CD14-positive monocyte (primary cell): ENCODE results near the gene PPP1R3G. TPM values are rescaled to one million over a fixed set of nuclear protein-coding genes. Genes with fewer than 3 reads are reported as not detected.

ENCODE experiments used
- DNase-seq, 3 donors: peaks; one replicate each; pipeline ENCODE4 v3.0.0-alpha.2; 2011 to 2022
- H2AFZ ChIP-seq: 2 replicates; pipeline ENCODE4 v1.6.0; 2012; ENCODE audit warnings: mild to moderate bottlenecking, low read depth, low read length, inconsistent platforms; ENCODE audit not compliant: insufficient read depth, poor library complexity, severe bottlenecking
- H3K27ac ChIP-seq, 2 donors: 1 replicate in 1 of 2; 2 replicates in 1 of 2; pipeline ENCODE4 v1.5.1; 2012 to 2013; ENCODE audit warnings: low read length in 2 of 2, control low read depth in 1 of 2, inconsistent platforms in 1 of 2, low read depth in 1 of 2, mild to moderate bottlenecking in 1 of 2
- H3K27me3 ChIP-seq, 2 donors: one replicate each; pipeline versions ENCODE4 v1.6.0 to v1.6.1; 2011 to 2013; ENCODE audit warnings: low read length in 2 of 2; ENCODE audit not compliant: control insufficient read depth in 2 of 2, insufficient read depth in 2 of 2
- H3K36me3 ChIP-seq, 2 donors: replicated peaks in 1 of 2; 1 replicate in 1 of 2; 2 replicates in 1 of 2; pipeline versions ENCODE4 v1.5.1 to v1.6.1; 2012 to 2013; ENCODE audit warnings: low read length in 2 of 2, control low read depth in 1 of 2, inconsistent platforms in 1 of 2, mild to moderate bottlenecking in 1 of 2; ENCODE audit not compliant: insufficient read depth in 2 of 2, control insufficient read depth in 1 of 2
- H3K4me1 ChIP-seq, 2 donors: 1 replicate in 1 of 2; 2 replicates in 1 of 2; pipeline versions ENCODE4 v1.5.1 to v1.6.1; 2012 to 2013; ENCODE audit warnings: low read length in 2 of 2, control low read depth in 1 of 2, inconsistent platforms in 1 of 2, mild to moderate bottlenecking in 1 of 2, moderate library complexity in 1 of 2; ENCODE audit not compliant: insufficient read depth in 2 of 2, control insufficient read depth in 1 of 2
- H3K4me2 ChIP-seq: replicated peaks from 2 replicates; pipeline ENCODE3; 2012; ENCODE audit warnings: low read length, moderate library complexity, mild to moderate bottlenecking; ENCODE audit not compliant: poor library complexity, severe bottlenecking; ENCODE audit errors: extremely low read depth
- H3K4me3 ChIP-seq, 3 experiments: fragments of 200-600 bp in 1 of 3; sonication (generic) in 1 of 3; replicated peaks in 1 of 3; 1 replicate in 2 of 3; 2 replicates in 1 of 3; pipeline ENCODE4 v1.5.1; 2011 to 2013; ENCODE audit warnings: low read length in 3 of 3, mild to moderate bottlenecking in 3 of 3, control low read depth in 2 of 3, low read depth in 2 of 3, inconsistent platforms in 1 of 3, moderate library complexity in 1 of 3
- H3K79me2 ChIP-seq: 2 replicates; pipeline ENCODE4 v1.6.0; 2012; ENCODE audit warnings: mild to moderate bottlenecking, control low read depth, inconsistent platforms, low read length, moderate library complexity; ENCODE audit not compliant: insufficient read depth
- H3K9ac ChIP-seq: 2 replicates; pipeline ENCODE4 v1.6.0; 2017; ENCODE audit warnings: low read length, mild to moderate bottlenecking; ENCODE audit not compliant: insufficient read depth, poor library complexity, severe bottlenecking
- H3K9me3 ChIP-seq, 2 donors: replicated peaks in 1 of 2; 1 replicate in 1 of 2; 2 replicates in 1 of 2; pipeline versions ENCODE4 v1.5.1 to v1.6.1; 2012 to 2013; ENCODE audit warnings: low read length in 2 of 2, control low read depth in 1 of 2; ENCODE audit not compliant: control insufficient read depth in 1 of 2, insufficient read depth in 1 of 2
- H4K20me1 ChIP-seq: 2 replicates; pipeline ENCODE4 v1.6.0; 2012; ENCODE audit warnings: mild to moderate bottlenecking, low read length, control low read depth, moderate library complexity; ENCODE audit not compliant: insufficient read depth
- H3K27ac Mint-ChIP-seq, 7 donors: one replicate each; pipeline ENCODE4 v1.8.0; 2020; ENCODE audit warnings: mild to moderate bottlenecking in 7 of 7, mixed read lengths in 7 of 7, moderate library complexity in 6 of 7, inconsistent platforms in 2 of 7
- H3K27me3 Mint-ChIP-seq, 3 donors: one replicate each; pipeline ENCODE4 v1.8.0; 2021 to 2022; ENCODE audit warnings: low read depth in 3 of 3, mild to moderate bottlenecking in 3 of 3, mixed read lengths in 3 of 3, moderate library complexity in 3 of 3, inconsistent platforms in 1 of 3
- H3K36me3 Mint-ChIP-seq, 2 donors: one replicate each; pipeline ENCODE4 v1.8.0; 2020; ENCODE audit warnings: mixed read lengths in 2 of 2, inconsistent platforms in 1 of 2, mild to moderate bottlenecking in 1 of 2
- H3K4me1 Mint-ChIP-seq: one replicate; pipeline ENCODE4 v1.8.0; 2020; ENCODE audit warnings: mild to moderate bottlenecking, mixed read lengths
- H3K4me3 Mint-ChIP-seq, 2 donors: one replicate each; pipeline ENCODE4 v1.8.0; 2020; ENCODE audit warnings: mild to moderate bottlenecking in 2 of 2, mixed read lengths in 2 of 2, moderate library complexity in 1 of 2
- H3K9me3 Mint-ChIP-seq, 7 donors: one replicate each; pipeline ENCODE4 v1.8.0; 2020 to 2022; ENCODE audit warnings: mixed read lengths in 7 of 7, mild to moderate bottlenecking in 6 of 7, moderate library complexity in 6 of 7, inconsistent platforms in 2 of 7
- CTCF ChIP-seq: fragments of 200-600 bp; IDR thresholded peaks from one replicate; pipeline ENCODE4 v1.8.0; 2022; ENCODE audit warnings: antibody characterized with exemption, mild to moderate bottlenecking
- WGBS: methylation state at CpG from one replicate; pipeline ENCODE4 v1.1.5; 2013; ENCODE audit warnings: missing lambda C conversion rate; ENCODE audit not compliant: insufficient coverage; 5-methylcytosine and 5-hydroxymethylcytosine counted together
- intact Hi-C, 2 donors: fragments of 100-400 bp; cut with micrococcal nuclease; formaldehyde crosslinking; loops; one replicate each; pipeline versions ENCODE4 v1.15.0 to v1.15.1; 2023
- polyA plus RNA-seq, 3 donors: library from polyadenylated mRNA; depleted of rRNA in 1 of 3; unstranded in 2 of 3; stranded (reverse) in 1 of 3; fragments of 300-500 nt in 2 of 3; fragments of >200 nt in 1 of 3; fragmentation: Illumina TruSeq in 2 of 3; gene quantifications; 1 replicate in 2 of 3; 2 replicates in 1 of 3; pipeline ENCODE4 v1.2.3, GENCODE V29; 2012 to 2021

PPP1R3G gene
- polyA plus RNA-seq, 3 donors, result 0.13 to 0.15 (median 0.13) TPM

GRCh38 chr6:5126214-5126613 is 41.1 kb downstream of the PPP1R3G start:
- Mint-ChIP-seq H3K36me3 (peaks cover 0 to 3% of the 10 kb centered on the region in 2 donors), H3K4me3 (no peak overlapping the region), H3K27ac (no peak overlapping the region), H3K27me3 (peaks cover 0 to 3% (median 0%) of the 10 kb centered on the region in 3 donors), H3K9me3 (no peaks in the 10 kb centered on the region), H3K4me1 (peaks cover 26% of the 10 kb centered on the region)
- Histone ChIP-seq H4K20me1 (no peaks in the 10 kb centered on the region), H2AFZ (no peak overlapping the region), H3K4me1 (peaks cover 2 to 6% of the 10 kb centered on the region in 2 donors), H3K4me2 (no peak overlapping the region), H3K9ac (no peak overlapping the region), H3K36me3 (no peaks in the 10 kb centered on the region), H3K4me3 (no peak overlapping the region), H3K79me2 (no peaks in the 10 kb centered on the region), H3K9me3 (no peaks in the 10 kb centered on the region), H3K27me3 (no peaks in the 10 kb centered on the region), H3K27ac (no peak overlapping the region)
- DNase-seq, result no peak
- 100% methylated on average over 1 of the region's 4 CpGs for WGBS
- intact Hi-C loops, result no loop called here
- no peak for TF ChIP-seq CTCF

- H3K36me3 Mint-ChIP-seq, result peaks cover 0 to 3% of the 10 kb centered on the region in 2 donors
- Histone ChIP-seq H2AFZ (no peak overlapping the region), H3K4me2 (no peak overlapping the region), H3K79me2 (no peaks in the 10 kb centered on the region), H3K36me3 (no peaks in the 10 kb centered on the region), H3K9me3 (no peaks in the 10 kb centered on the region), H3K9ac (no peak overlapping the region), H3K4me3 (no peak overlapping the region), H4K20me1 (no peaks in the 10 kb centered on the region), H3K4me1 (peaks cover 2 to 6% of the 10 kb centered on the region in 2 donors), H3K27me3 (no peaks in the 10 kb centered on the region), H3K27ac (no peak overlapping the region)
- WGBS, result 95% methylated on average over 2 of the region's 8 CpGs
- no peak for DNase-seq
- no peaks in the 10 kb centered on the region for H3K9me3 Mint-ChIP-seq
- H3K4me3 Mint-ChIP-seq, result no peak overlapping the region
- H3K27me3 Mint-ChIP-seq, result peaks cover 0 to 3% (median 0%) of the 10 kb centered on the region in 3 donors
- intact Hi-C loops, result no loop called here
- peaks cover 17% of the 10 kb centered on the region for H3K4me1 Mint-ChIP-seq
- H3K27ac Mint-ChIP-seq, result no peak overlapping the region
- TF ChIP-seq CTCF, result no peak
Measured at GRCh38 chr6:5127106-5127687, 42.1 kb downstream of the PPP1R3G start.
